RWPE2 (cell line): ENCODE data around the gene TRUB2.
A peak's percentile ranks its signal among the peaks of the same experiment; 100 is the strongest.
"Not testable (repeated sequence)": the region's sequence is repeated elsewhere in the genome, so short reads cannot be mapped to it uniquely, and the experiment has no call there.

Experiments used
- ATAC-seq: fragments of 200-7000 bp; cut with Tn5 transposase; 3 replicates; pipeline ENCODE4 v1.9.1; 2021; ENCODE audit warnings: low read depth
- DNase-seq: peaks from one replicate; pipeline ENCODE4 v3.0.0-alpha.2; 2020; ENCODE audit warnings: low spot score
- H3K27ac ChIP-seq: fragments of 450-650 bp; 2 replicates; pipeline ENCODE4 v1.5.1; 2017; ENCODE audit warnings: mild to moderate bottlenecking; ENCODE audit not compliant: poor library complexity, severe bottlenecking
- H3K27me3 ChIP-seq: fragments of 250-450 bp; sonication (Bioruptor Pico); 2 replicates; pipeline ENCODE4 v1.5.1; 2021; ENCODE audit warnings: mild to moderate bottlenecking, moderate library complexity; ENCODE audit not compliant: insufficient read depth, poor library complexity, severe bottlenecking
- H3K36me3 ChIP-seq: fragments of 250-450 bp; sonication (Bioruptor Pico); 2 replicates; pipeline ENCODE4 v1.5.1; 2020; ENCODE audit warnings: low read depth, mild to moderate bottlenecking, moderate library complexity
- H3K4me1 ChIP-seq: fragments of 250-450 bp; sonication (Bioruptor Pico); 2 replicates; pipeline ENCODE4 v1.5.1; 2021; ENCODE audit warnings: mild to moderate bottlenecking, moderate library complexity; ENCODE audit not compliant: insufficient read depth, poor library complexity, severe bottlenecking
- H3K4me3 ChIP-seq: fragments of 250-450 bp; sonication (Bioruptor Pico); 2 replicates; pipeline ENCODE4 v1.5.1; 2021; ENCODE audit warnings: mild to moderate bottlenecking, moderate library complexity; ENCODE audit not compliant: severe bottlenecking
- H3K9me3 ChIP-seq: fragments of 250-450 bp; sonication (Bioruptor Pico); 2 replicates; pipeline ENCODE4 v1.5.1; 2021; ENCODE audit warnings: mild to moderate bottlenecking, moderate library complexity; ENCODE audit not compliant: severe bottlenecking
- TF ChIP-seq, protein P1 (sequence below): fragments of 450-650 bp; IDR thresholded peaks from one replicate; pipeline ENCODE4 v1.5.1; 2017; ENCODE audit warnings: mild to moderate bottlenecking, moderate library complexity; ENCODE audit not compliant: poor library complexity, severe bottlenecking

Gene TRUB2

DNA sequence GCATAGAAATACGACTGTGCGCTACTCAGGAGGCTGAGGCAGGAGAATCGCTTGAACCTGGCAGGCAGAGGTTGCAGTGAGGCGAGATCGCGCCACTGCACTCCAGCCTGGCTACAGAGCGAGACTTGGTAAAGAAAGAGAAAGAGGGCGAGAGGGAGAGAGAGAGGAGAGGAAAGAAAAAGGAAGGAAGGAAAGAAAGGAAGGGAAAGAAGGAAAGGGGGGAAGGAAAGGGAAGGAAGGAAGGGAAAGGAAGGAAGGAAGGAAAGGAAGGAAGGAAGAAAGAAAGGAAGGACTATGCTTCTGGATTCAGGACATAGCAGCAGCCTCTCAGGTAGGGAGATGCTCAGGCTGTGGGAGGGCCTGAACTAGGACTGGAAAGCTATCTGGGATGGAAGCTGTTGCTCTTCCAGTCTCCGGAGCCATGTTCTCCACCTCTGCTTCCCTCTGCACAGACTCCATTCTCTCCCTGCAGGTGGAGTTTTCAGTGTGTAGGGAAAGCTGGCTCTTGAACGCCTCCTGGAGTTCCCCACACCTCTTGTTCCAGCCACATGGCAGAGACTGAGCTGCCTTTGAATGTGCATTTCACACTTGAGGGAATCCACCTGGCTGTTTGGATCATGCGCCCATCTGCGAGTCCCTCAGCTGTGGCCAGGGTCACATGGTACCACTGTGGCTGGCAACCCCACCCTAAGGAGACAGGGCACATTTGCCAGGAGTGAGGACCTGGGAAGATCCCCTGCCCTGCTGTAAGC, 37.0 kb downstream of the TRUB2 start:
- ATAC-seq, result no peak

DNA sequence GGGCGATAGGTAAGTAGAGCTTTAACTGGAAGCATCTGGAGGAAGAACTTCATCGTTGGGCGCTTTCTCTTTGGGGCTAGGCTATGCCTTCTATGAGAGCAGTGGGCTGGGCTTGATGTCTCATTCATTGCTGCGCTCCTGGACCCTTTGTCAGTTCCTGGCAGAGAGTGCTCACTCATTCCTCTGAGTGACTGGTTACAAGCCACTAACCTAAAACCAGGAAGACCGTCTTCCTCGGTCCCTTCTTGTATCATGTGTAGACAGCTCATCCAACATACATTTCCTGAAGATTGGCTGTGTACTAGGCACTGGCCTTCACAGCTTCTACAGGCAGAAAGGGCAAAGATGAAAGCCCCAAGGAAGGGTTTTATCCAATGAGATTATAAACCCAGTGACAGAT, 39.7 kb downstream of the TRUB2 start:
- H3K9me3 ChIP-seq, result no peaks in the 10 kb centered on the region

More for the DNA sequence above, 37.0 kb downstream of the TRUB2 start:
- no peak for DNase-seq
- TF ChIP-seq, protein P1, sequence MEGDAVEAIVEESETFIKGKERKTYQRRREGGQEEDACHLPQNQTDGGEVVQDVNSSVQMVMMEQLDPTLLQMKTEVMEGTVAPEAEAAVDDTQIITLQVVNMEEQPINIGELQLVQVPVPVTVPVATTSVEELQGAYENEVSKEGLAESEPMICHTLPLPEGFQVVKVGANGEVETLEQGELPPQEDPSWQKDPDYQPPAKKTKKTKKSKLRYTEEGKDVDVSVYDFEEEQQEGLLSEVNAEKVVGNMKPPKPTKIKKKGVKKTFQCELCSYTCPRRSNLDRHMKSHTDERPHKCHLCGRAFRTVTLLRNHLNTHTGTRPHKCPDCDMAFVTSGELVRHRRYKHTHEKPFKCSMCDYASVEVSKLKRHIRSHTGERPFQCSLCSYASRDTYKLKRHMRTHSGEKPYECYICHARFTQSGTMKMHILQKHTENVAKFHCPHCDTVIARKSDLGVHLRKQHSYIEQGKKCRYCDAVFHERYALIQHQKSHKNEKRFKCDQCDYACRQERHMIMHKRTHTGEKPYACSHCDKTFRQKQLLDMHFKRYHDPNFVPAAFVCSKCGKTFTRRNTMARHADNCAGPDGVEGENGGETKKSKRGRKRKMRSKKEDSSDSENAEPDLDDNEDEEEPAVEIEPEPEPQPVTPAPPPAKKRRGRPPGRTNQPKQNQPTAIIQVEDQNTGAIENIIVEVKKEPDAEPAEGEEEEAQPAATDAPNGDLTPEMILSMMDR, result no peak
- Histone ChIP-seq H3K27me3 (no peaks in the 10 kb centered on the region), H3K4me1 (no peaks in the 10 kb centered on the region), H3K27ac (no peak overlapping the region), H3K4me3 (no peak overlapping the region), H3K36me3 (0 out of 2 replicates have a peak, but pooled peaks cover 4% of the 10 kb centered on the region), H3K9me3 (no peaks in the 10 kb centered on the region)

DNA sequence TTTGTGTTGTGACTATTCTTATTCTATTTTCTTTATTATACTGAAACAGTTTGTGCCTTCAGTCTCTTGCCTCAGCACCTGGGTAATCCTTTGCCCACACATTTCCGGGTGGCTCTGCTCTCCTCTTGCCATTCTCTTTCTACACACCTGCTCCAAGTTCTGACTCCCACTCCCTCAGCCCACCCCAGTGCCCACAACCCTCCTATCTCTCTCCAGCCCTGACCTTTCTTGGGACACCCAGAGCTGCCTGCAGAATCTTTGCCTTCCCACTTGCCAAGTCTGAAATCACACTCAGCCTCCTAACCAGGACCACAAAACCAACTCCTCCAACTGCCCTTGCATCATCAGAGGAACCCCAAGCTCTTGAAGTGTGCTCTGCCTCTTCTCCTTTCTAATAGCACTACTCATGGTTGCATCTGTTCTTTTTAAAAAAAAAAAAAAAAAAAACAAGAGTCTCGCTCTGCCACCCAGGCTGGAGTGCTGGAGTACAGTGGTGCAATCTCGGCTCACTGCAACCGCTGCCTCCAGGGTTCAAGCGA, 42.1 kb downstream of the TRUB2 start:
- Histone ChIP-seq H3K4me3 (no peak overlapping the region), H3K27me3 (no peaks in the 10 kb centered on the region), H3K36me3 (no peaks in the 10 kb centered on the region), H3K27ac (no peak overlapping the region), H3K9me3 (no peaks in the 10 kb centered on the region), H3K4me1 (no peaks in the 10 kb centered on the region)
- no peak for ATAC-seq
- TF ChIP-seq, protein P1, result no peak
- DNase-seq, result no peak

More for the DNA sequence above, 39.7 kb downstream of the TRUB2 start:
- H3K4me3 ChIP-seq, result no peak overlapping the region
- TF ChIP-seq, protein P1, result no peak
- 0 out of 2 replicates have a peak, but pooled peaks cover 4% of the 10 kb centered on the region for H3K36me3 ChIP-seq
- H3K4me1 ChIP-seq, result no peaks in the 10 kb centered on the region
- H3K27me3 ChIP-seq, result no peaks in the 10 kb centered on the region
- DNase-seq (no peak), ATAC-seq (no peak)
- H3K27ac ChIP-seq, result no peak overlapping the region

DNA sequence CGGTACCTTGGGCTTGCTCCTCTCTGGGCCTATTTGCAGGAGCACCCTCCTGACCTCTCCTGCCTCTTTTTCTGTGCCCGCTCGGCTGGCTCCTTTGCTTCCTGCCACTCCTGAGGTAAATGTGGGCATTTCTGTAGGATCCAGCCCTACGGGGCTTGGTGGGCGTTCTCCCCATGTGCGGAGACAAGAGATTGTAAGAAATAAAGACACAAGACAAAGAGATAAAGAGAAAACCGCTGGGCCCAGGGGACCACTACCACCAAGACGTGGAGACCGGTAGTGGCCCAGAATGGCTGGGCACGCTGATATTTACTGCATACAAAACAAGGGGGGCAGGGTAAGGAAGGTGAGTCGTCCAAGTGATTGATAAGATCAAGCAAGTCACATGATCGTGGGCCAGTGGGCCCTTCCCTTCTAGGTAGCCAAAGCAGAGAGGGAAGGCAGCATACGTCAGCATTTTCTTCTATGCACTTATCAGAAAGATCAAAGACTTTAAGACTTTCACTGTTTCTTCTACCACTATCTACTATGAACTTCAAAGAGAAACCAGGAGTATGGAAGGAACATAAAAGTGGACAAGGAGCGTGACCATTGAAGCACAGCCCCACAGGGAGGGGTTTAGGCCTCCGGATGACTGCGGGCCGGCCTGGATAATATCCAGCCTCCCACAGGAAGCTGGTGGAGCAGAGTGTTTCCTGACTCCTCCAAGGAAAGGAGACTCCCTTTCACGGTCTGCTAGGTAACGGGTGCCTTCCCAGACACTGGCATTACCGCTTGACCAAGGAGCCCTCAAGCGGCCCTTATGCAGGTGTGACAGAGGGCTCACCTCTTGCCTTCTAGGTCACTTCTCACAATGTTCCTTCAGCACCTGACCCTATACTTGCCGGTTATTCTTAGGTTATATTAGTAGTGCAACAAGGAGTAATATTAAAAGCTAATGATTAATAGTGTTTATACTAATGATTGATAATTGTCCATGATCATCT, 42.9 kb downstream of the TRUB2 start:
- not testable (repeated sequence) for ATAC-seq, H3K9me3 ChIP-seq, H3K27me3 ChIP-seq, H3K4me3 ChIP-seq, H3K4me1 ChIP-seq, H3K27ac ChIP-seq, H3K36me3 ChIP-seq, DNase-seq

DNA sequence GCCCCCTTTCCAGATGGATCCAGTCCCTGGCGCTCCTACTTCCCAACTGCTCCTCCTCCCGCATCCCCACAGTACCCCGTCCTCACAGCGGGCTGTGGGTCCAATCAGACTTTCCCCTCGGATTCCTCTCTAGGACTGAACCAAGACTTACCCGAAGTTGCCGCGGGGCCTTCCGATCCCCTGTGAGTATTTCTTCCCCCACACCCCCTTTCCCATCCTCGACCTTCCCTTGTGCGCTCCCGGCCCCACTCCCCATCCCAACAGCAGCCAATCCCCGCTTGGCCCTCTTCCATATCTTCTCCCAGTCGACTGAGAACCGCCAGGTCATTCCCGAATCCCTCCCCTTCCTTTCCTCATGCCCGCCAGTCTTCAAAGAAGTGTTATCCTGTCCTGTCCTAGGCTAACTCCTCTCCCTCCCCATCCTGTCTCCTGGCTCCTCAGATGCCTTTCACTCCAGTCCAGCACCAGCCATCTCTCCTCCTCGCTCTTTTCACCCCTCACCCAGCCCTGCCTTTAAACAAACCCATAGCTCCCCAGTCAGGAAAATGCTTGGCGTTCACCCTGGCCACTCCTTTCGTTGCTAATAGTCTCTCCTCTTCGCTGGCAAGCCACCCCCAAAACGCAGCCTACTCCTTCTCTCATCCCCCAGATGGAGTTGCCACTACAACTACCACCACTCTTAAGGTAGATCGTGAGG, 45.5 kb downstream of the TRUB2 start:
- H3K27ac ChIP-seq, result peak overlapping the region; percentile 32
- peak overlapping the region; percentile 64 for H3K4me3 ChIP-seq
- H3K27me3 ChIP-seq, result no peaks in the 10 kb centered on the region
- peaks cover 23% of the 10 kb centered on the region for H3K36me3 ChIP-seq
- TF ChIP-seq, protein P1, result no peak
- peak; percentile 48 for ATAC-seq
- DNase-seq, result no peak
- H3K4me1 ChIP-seq, result peaks cover under 1% of the 10 kb centered on the region
- no peaks in the 10 kb centered on the region for H3K9me3 ChIP-seq
